ENCODE measurements around the gene OPRL1.

The OPRL1 gene

GRCh38 chr20:64146301-64146935 lies 66.5 kb downstream of the OPRL1 start:
- DNase-seq: no peak

DNA sequence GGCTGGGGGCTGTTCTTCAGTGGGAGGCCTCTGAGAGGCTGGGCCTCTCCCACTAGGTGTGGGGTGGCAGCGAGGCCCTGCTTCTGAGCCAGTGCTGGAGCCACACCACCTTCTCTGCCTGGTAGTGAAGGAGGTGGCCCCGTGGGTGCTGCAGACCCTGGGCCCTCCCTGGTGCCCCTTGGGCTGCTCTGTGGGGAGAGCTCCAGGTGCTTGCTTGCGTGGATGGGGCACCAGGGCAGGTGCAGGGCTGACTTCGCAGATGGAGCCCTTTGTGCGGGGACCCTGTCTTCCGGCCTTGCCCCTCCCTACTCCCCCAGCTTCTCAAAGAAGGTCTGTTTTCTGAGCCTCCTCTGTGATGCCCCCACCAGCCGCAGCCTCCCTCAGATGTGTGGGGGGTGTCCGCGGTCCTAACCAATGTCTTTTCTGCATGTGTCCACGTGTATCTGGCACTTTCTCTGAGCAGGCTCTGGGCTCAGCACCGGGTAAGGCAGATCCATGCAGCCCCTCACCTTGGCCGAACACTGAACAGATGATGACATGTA lies 67.1 kb downstream of the OPRL1 start:
- no peak for DNase-seq

- no peak for DNase-seq
Measured at GRCh38 chr20:64148581-64148980, 68.7 kb downstream of the OPRL1 start.

- DNase-seq: no peak
Measured at GRCh38 chr20:64149141-64149540, 69.3 kb downstream of the OPRL1 start.

- no peak for DNase-seq
Measured at GRCh38 chr20:64149809-64150560, 70.1 kb downstream of the OPRL1 start.
